Measurements from ENCODE around the gene CABP7.

- TF ChIP-seq, protein P1, sequence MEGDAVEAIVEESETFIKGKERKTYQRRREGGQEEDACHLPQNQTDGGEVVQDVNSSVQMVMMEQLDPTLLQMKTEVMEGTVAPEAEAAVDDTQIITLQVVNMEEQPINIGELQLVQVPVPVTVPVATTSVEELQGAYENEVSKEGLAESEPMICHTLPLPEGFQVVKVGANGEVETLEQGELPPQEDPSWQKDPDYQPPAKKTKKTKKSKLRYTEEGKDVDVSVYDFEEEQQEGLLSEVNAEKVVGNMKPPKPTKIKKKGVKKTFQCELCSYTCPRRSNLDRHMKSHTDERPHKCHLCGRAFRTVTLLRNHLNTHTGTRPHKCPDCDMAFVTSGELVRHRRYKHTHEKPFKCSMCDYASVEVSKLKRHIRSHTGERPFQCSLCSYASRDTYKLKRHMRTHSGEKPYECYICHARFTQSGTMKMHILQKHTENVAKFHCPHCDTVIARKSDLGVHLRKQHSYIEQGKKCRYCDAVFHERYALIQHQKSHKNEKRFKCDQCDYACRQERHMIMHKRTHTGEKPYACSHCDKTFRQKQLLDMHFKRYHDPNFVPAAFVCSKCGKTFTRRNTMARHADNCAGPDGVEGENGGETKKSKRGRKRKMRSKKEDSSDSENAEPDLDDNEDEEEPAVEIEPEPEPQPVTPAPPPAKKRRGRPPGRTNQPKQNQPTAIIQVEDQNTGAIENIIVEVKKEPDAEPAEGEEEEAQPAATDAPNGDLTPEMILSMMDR (IDR thresholded peaks at IDR 0.05): no peak
- TF ChIP-seq POLR2A (IDR thresholded peaks at IDR 0.05): no peak
- TF ChIP-seq EP300 (IDR thresholded peaks at IDR 0.05): no peak
Observed at GRCh38 chr22:29674121-29674520, 45.7 kb upstream of the CABP7 start.
